ENCODE data around the gene UGT1A8. TPM values are rescaled to one million over a fixed set of nuclear protein-coding genes. Genes with fewer than 3 reads are reported as not detected.
"Not testable (repeated sequence)": the region's sequence is repeated elsewhere in the genome, so short reads cannot be mapped to it uniquely, and the experiment has no call there.

UGT1A8 gene
- total RNA-seq, 1 experiment from 2014 or later = 0.17 TPM

DNA sequence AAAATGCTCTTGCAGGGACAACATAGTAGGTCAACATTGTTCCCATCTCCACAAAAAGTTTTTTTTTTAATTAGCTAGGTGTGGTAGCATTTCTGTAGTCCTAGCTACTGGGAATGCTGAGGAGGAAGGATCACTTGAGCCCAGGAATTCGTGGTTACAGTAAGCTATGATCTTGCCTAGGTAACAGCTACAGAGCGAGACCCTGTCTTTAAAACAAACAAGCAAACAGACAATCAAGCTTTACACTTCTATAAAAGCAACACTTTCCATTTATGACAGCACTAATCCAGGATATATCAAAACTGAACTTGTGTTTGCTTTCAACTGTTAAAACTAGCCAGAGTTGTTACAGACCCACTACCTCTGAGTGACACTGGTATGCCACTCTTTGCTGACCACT lies 123.4 kb downstream of the UGT1A8 start:
- ChIA-PET CTCF (no interaction called here), POLR2A (ENCODE audit: unreplicated experiment) (interaction anchor here (0.6 kb wide), 3 partner anchors 41 to 1330 kb away, joined by 3 to 8 read pairs (median 3); no protein-coding TSS in a partner anchor)
- H3K9me2 ChIP-seq (ENCODE audit: insufficient read depth) = no peaks in the 10 kb centered on the region
- no TSS peak for BruUV-seq (replicated peaks)
- TF ChIP-seq EZH2 (IDR thresholded peaks at IDR 0.05; ENCODE audit: low read depth) = no peak
- TF ChIP-seq, protein P1, sequence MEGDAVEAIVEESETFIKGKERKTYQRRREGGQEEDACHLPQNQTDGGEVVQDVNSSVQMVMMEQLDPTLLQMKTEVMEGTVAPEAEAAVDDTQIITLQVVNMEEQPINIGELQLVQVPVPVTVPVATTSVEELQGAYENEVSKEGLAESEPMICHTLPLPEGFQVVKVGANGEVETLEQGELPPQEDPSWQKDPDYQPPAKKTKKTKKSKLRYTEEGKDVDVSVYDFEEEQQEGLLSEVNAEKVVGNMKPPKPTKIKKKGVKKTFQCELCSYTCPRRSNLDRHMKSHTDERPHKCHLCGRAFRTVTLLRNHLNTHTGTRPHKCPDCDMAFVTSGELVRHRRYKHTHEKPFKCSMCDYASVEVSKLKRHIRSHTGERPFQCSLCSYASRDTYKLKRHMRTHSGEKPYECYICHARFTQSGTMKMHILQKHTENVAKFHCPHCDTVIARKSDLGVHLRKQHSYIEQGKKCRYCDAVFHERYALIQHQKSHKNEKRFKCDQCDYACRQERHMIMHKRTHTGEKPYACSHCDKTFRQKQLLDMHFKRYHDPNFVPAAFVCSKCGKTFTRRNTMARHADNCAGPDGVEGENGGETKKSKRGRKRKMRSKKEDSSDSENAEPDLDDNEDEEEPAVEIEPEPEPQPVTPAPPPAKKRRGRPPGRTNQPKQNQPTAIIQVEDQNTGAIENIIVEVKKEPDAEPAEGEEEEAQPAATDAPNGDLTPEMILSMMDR (conservative IDR thresholded peaks at IDR 0.05) = no peak
- H3K27ac ChIP-seq = 0 out of 2 replicates have a peak overlapping the region, but pooled peaks have one; percentile 9
- no peak overlapping the region for H3K4me3 ChIP-seq
- H3K79me2 ChIP-seq (ENCODE audit: low read depth) = peaks cover 95% of the 10 kb centered on the region
- DNase-seq = peak in 1 of 2 experiments; percentile 26
- intact Hi-C loops (cut with micrococcal nuclease; ENCODE audit: unreplicated experiment) = no loop called here
- H3K27me3 ChIP-seq (ENCODE audit: insufficient read depth, low read depth) = no peaks in the 10 kb centered on the region
- H3K4me1 ChIP-seq (replicated peaks; ENCODE audit: insufficient read depth) = no peaks in the 10 kb centered on the region
- H4K20me1 ChIP-seq (ENCODE audit: insufficient read depth) = peaks cover 53% of the 10 kb centered on the region
- H2AFZ ChIP-seq = no peak overlapping the region
- H3K36me3 ChIP-seq (ENCODE audit: low read depth) = peaks cover 77% of the 10 kb centered on the region
- H3K4me2 ChIP-seq = no peak overlapping the region
- no peaks in the 10 kb centered on the region for H3K9me3 ChIP-seq (ENCODE audit: insufficient read depth, low read depth)
- peaks cover 40% of the 10 kb centered on the region for H3F3A ChIP-seq (ENCODE audit: insufficient read depth, low read depth)

DNA sequence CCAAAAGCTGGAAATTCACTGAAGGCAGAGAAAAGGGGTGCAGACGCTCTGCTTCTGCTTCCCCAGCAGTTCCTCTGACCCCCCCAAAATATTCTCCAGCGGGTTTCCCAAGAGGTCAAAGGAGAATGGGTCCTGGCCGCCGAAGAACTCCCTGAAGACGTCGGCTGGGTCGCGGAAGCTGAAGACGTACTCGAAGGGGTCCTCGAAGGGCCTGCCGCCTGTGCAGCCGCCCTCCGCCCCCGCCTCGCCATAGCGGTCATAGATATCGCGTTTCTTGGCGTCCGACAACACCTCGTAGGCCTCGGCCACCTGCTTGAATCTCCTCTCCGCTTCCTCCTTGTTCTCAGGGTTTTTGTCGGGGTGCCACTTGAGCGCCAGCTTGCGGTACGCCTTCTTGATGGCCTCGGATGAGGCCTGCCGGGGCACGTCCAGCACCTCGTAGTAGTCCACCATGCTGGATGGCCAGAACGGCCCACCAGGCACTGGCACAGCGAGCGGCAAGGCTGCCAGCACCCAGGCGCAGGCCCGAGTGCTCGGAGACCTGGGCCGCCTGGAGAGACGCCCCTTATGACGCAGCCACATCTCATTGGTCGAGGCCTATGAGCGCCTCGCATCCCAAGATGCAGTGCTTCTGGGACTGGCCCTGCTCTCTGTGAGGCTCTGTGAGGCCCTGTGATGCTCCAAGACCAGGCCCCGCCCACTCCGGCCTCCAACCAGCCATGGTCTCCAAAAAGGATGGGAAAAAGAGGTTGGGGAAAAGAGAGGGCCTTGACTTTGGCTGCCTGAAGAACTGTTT lies 126.2 kb downstream of the UGT1A8 start:
- intact Hi-C loops (cut with micrococcal nuclease; ENCODE audit: unreplicated experiment) = no loop called here
- peak in 1 of 2 experiments; percentile 26 for DNase-seq
- Histone ChIP-seq H3K36me3 (ENCODE audit: low read depth) (peaks cover 76% of the 10 kb centered on the region), H3K4me3 (no peak overlapping the region), H3K27ac (no peak overlapping the region), H3K9me3 (ENCODE audit: insufficient read depth, low read depth) (no peaks in the 10 kb centered on the region), H3K4me1 (replicated peaks; ENCODE audit: insufficient read depth) (no peaks in the 10 kb centered on the region), H3K79me2 (ENCODE audit: low read depth) (peaks cover 95% of the 10 kb centered on the region), H4K20me1 (ENCODE audit: insufficient read depth) (peaks cover 29% of the 10 kb centered on the region), H3K27me3 (ENCODE audit: insufficient read depth, low read depth) (no peaks in the 10 kb centered on the region), H3K9me2 (ENCODE audit: insufficient read depth) (no peaks in the 10 kb centered on the region), H3K4me2 (no peak overlapping the region), H2AFZ (no peak overlapping the region), H3F3A (ENCODE audit: insufficient read depth, low read depth) (peaks cover 40% of the 10 kb centered on the region; the same call in 1 of the 2 replicates)
- POLR2A ChIA-PET (ENCODE audit: unreplicated experiment) = no interaction called here
- CTCF ChIA-PET = interaction anchor here (0.6 kb wide), 1 partner anchor 18 kb away, joined by 3 read pairs; no protein-coding TSS in a partner anchor
- TF ChIP-seq EZH2 (IDR thresholded peaks at IDR 0.05; ENCODE audit: low read depth) = no peak
- BruUV-seq (replicated peaks) = no TSS peak

- no peaks in the 10 kb centered on the region for H3K27me3 ChIP-seq (ENCODE audit: insufficient read depth, low read depth)
- no peak overlapping the region for H2AFZ ChIP-seq
- H3K4me1 ChIP-seq (replicated peaks; ENCODE audit: insufficient read depth) = no peaks in the 10 kb centered on the region
- ChIA-PET CTCF (no interaction called here), POLR2A (ENCODE audit: unreplicated experiment) (no interaction called here)
- no TSS peak for BruUV-seq (replicated peaks)
- DNase-seq = peak in 1 of 2 experiments; percentile 30
- H3K79me2 ChIP-seq (ENCODE audit: low read depth) = peaks cover 95% of the 10 kb centered on the region
- no peak overlapping the region for H3K27ac ChIP-seq
- peaks cover 45% of the 10 kb centered on the region for H3F3A ChIP-seq (ENCODE audit: insufficient read depth, low read depth)
- no peak overlapping the region for H3K4me2 ChIP-seq
- H3K36me3 ChIP-seq (ENCODE audit: low read depth) = peaks cover 88% of the 10 kb centered on the region
- intact Hi-C loops (cut with micrococcal nuclease; ENCODE audit: unreplicated experiment) = no loop called here
- H4K20me1 ChIP-seq (ENCODE audit: insufficient read depth) = peaks cover 19% of the 10 kb centered on the region
- H3K9me3 ChIP-seq (ENCODE audit: insufficient read depth, low read depth) = peaks cover 8% of the 10 kb centered on the region
- no peak overlapping the region for H3K4me3 ChIP-seq
- no peaks in the 10 kb centered on the region for H3K9me2 ChIP-seq (ENCODE audit: insufficient read depth)
- no peak for TF ChIP-seq EZH2 (IDR thresholded peaks at IDR 0.05; ENCODE audit: low read depth)
- TF ChIP-seq, protein P1 (conservative IDR thresholded peaks at IDR 0.05) = no peak
These were observed 127.8 kb downstream of the UGT1A8 start for GRCh38 chr2:233745073-233745755.

GRCh38 chr2:233745838-233746237 lies 128.4 kb downstream of the UGT1A8 start:
- H2AFZ ChIP-seq; POLR2A ChIA-PET (ENCODE audit: unreplicated experiment); CTCF ChIA-PET; intact Hi-C loops (cut with micrococcal nuclease; ENCODE audit: unreplicated experiment); H3K9me3 ChIP-seq (ENCODE audit: insufficient read depth, low read depth); H3K27me3 ChIP-seq (ENCODE audit: insufficient read depth, low read depth); H3K9me2 ChIP-seq (ENCODE audit: insufficient read depth); H3K27ac ChIP-seq; H3K4me3 ChIP-seq; H3K4me1 ChIP-seq (replicated peaks; ENCODE audit: insufficient read depth); BruUV-seq (replicated peaks); H3K4me2 ChIP-seq: not testable (repeated sequence)
- Histone ChIP-seq H3F3A (ENCODE audit: insufficient read depth, low read depth) (peaks cover 45% of the 10 kb centered on the region), H4K20me1 (ENCODE audit: insufficient read depth) (peaks cover 16% of the 10 kb centered on the region), H3K36me3 (ENCODE audit: low read depth) (peaks cover 87% of the 10 kb centered on the region), H3K79me2 (ENCODE audit: low read depth) (peaks cover 95% of the 10 kb centered on the region)
- peak in 1 of 2 experiments; percentile 26 for DNase-seq
